ENCODE data around the gene DBNDD2. TPM values are rescaled to one million over a fixed set of nuclear protein-coding genes. Genes with fewer than 3 reads are reported as not detected.

The DBNDD2 gene
- total RNA-seq, 2 donors from 2014 or later: 139 to 159 TPM

DNA sequence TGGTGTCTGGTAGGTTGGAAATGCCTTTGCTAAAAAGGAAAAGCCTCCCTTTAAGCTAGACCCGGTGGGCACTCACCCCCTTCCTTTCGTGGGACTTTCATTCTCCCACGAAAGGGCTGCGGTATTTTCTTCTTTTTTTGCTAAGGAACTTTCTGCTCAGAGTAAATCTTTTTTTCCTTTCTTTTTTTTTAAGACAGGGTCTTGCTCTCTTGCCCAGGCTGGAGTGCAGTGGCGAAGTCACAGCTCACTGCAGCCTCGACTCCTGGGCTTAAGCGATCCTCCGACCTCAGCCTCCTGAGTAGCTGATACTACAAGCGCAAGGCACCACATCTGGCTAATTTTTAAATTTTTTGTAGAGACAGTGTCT, 34.0 kb upstream of the DBNDD2 start:
- H3K27ac ChIP-seq: peak overlapping the region; percentile 71 to 81
- DNase-seq (ENCODE audit: low spot score): no peak
- TF ChIP-seq, protein P1, sequence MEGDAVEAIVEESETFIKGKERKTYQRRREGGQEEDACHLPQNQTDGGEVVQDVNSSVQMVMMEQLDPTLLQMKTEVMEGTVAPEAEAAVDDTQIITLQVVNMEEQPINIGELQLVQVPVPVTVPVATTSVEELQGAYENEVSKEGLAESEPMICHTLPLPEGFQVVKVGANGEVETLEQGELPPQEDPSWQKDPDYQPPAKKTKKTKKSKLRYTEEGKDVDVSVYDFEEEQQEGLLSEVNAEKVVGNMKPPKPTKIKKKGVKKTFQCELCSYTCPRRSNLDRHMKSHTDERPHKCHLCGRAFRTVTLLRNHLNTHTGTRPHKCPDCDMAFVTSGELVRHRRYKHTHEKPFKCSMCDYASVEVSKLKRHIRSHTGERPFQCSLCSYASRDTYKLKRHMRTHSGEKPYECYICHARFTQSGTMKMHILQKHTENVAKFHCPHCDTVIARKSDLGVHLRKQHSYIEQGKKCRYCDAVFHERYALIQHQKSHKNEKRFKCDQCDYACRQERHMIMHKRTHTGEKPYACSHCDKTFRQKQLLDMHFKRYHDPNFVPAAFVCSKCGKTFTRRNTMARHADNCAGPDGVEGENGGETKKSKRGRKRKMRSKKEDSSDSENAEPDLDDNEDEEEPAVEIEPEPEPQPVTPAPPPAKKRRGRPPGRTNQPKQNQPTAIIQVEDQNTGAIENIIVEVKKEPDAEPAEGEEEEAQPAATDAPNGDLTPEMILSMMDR (IDR thresholded peaks at IDR 0.05): peak; percentile 6 to 46

DNA sequence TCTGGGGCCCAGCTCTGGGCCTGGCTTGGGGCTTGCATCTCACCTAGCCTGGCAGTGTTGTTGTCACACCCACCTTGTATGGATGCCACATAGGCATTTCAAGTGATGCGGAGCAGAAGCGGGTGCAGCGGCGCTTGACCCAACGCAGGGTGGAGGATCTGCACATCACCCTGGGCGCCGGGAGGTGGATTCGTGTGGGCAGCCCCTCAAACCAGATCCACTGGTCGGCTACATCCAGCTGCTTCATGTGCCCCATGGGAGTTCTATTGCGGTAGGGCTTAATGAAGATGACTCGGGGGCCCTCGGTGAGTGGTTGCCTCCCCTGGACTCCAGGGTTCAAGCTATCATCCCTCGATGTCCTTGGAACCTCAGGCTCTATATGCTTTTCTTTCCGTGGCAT, 33.1 kb upstream of the DBNDD2 start:
- Histone ChIP-seq H3K27me3 (no peaks in the 10 kb centered on the region), H3K27ac (no peak overlapping the region), H3K9me3 (no peaks in the 10 kb centered on the region), H3K4me1 (peaks cover 0 to 17% of the 10 kb centered on the region in 2 donors), H3K36me3 (no peaks in the 10 kb centered on the region), H3K4me3 (no peak overlapping the region)
- no peak for DNase-seq (ENCODE audit: low spot score)
- TF ChIP-seq, protein P1 (IDR thresholded peaks at IDR 0.05): no peak

More for the DNA sequence above, 34.0 kb upstream of the DBNDD2 start:
- H3K9me3 ChIP-seq: no peaks in the 10 kb centered on the region
- peak overlapping the region in 1 of 2 donors; percentile 64 for H3K4me3 ChIP-seq
- H3K4me1 ChIP-seq: peaks cover 0 to 17% of the 10 kb centered on the region in 2 donors
- H3K27me3 ChIP-seq: no peaks in the 10 kb centered on the region
- H3K36me3 ChIP-seq: no peaks in the 10 kb centered on the region

DNA sequence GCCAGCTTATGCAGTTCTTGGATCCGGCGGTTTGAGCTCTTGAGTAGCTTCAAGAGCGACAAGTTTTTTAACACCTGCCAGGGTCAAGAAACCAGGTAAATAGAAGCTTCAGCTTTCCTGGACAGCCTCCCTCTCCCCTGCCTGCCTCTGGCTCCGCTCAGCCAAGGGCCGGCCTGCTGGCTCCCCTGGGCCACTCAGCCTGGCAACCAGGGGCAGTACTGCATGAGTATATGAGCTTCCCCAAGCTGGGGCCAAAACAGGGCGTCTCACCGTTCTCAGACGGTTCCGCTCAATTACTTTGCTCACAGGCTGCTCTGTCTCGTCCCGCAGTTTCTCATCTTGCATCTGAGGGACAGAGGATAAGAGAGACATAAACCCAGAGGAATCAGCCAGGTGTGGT, 30.8 kb upstream of the DBNDD2 start:
- H3K4me3 ChIP-seq: no peak overlapping the region
- H3K9me3 ChIP-seq: no peaks in the 10 kb centered on the region
- TF ChIP-seq, protein P1 (IDR thresholded peaks at IDR 0.05): no peak
- H3K27me3 ChIP-seq: no peaks in the 10 kb centered on the region
- H3K36me3 ChIP-seq: no peaks in the 10 kb centered on the region
- H3K4me1 ChIP-seq: peaks cover 0 to 17% of the 10 kb centered on the region in 2 donors
- no peak for DNase-seq (ENCODE audit: low spot score)
- H3K27ac ChIP-seq: no peak overlapping the region

DNA sequence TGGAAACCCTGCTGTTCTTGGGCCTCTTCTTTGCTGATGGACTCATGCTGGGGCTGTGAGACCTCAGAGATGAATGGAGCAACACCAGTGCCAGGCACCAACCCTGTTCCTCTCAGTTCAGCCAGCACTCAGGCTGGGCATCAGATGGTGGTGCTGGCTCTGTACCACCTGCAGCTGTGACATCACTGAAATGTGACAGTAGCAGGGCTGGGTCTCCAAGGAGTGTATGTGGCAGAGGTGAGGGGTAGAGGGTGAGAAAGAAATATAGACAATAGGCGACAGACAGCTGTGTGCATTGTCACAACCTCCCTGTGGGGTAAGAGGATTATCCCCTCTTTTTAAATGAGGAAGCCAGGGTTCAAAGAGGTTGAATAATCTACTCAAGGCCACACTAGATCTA, 29.9 kb upstream of the DBNDD2 start, which contains the start of gene TP53TG5:
TSS of gene TP53TG5 (minus strand) at position 135 of the 400 bp plus-strand sequence. CDS start at position 46, 89 bp downstream.
- Histone ChIP-seq H3K4me1 (peaks cover 0 to 9% of the 10 kb centered on the region in 2 donors), H3K27me3 (no peaks in the 10 kb centered on the region), H3K9me3 (no peaks in the 10 kb centered on the region), H3K4me3 (no peak within 1 kb of the TSS), H3K36me3 (no peaks in the 10 kb centered on the region), H3K27ac (no peak within 1 kb of the TSS)
- no peak for DNase-seq (ENCODE audit: low spot score)
- TF ChIP-seq, protein P1 (IDR thresholded peaks at IDR 0.05): no peak

DNA sequence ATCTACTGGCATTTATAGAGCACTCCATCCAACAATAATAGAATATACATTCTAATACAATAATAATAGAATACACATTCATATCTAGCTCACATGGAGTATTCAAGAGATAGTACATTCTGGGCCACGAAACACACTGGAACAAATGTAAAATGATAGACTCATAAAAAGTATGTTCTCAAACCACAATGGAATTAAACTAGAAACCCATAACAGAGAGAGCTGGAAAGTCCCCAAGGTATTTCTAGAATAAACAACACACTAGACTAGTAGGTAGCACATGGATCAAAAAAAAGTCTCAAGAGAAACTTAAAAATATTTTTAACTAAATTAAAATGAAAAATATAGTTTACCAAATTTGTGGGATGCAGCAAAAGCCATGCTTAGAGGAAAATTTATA, 20.8 kb upstream of the DBNDD2 start:
- Histone ChIP-seq H3K4me1 (no peaks in the 10 kb centered on the region), H3K27me3 (no peaks in the 10 kb centered on the region), H3K9me3 (no peaks in the 10 kb centered on the region), H3K4me3 (no peak overlapping the region), H3K27ac (no peak overlapping the region), H3K36me3 (no peaks in the 10 kb centered on the region)
- TF ChIP-seq, protein P1 (IDR thresholded peaks at IDR 0.05): no peak
- no peak for DNase-seq (ENCODE audit: low spot score)

DNA sequence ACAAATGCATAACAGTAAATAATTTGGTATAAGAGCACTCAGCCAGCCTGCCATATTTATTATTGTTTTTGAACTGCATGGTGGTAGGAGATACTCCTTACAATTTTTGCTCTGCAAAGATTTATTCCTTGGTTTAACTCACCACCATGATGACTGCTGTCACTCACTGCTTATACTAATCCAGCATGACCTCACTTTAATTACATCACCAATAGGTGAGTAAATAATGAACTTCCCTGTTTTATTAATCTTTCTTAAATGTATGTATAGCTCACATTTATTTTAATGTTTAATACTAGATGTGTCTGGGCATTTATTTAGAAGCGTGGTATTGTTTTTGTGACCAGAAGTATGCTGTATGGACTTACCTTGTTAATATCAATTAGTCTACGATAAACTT, 17.2 kb upstream of the DBNDD2 start:
- Histone ChIP-seq H3K9me3 (no peaks in the 10 kb centered on the region), H3K4me1 (no peaks in the 10 kb centered on the region), H3K36me3 (no peaks in the 10 kb centered on the region), H3K27ac (no peak overlapping the region), H3K4me3 (no peak overlapping the region), H3K27me3 (no peaks in the 10 kb centered on the region)
- TF ChIP-seq, protein P1 (IDR thresholded peaks at IDR 0.05): no peak
- DNase-seq (ENCODE audit: low spot score): no peak

Data from right atrium auricular region (tissue), 2 donors.